Measurements from ENCODE around the gene B3GLCT.

Gene B3GLCT

DNA sequence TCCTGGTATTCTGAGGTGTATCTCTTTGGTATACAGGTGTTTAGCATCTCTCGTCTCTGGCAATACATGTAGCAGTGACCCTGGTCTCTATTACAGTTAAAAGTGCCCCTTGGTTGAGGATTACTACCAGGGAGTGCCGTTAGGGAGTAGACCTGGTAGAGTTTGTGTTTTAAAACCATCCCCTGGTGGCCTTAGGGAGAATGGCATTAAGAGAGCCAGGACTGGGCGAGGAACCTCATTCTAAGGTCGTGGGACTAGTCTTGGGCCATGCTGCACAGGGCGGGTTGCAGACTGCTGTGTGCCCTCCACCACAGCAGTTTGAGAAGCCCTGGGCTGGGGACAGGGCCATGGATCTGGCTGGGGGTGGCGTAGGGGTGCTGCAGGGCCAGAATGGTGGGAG, 35.0 kb downstream of the B3GLCT start:
- Histone ChIP-seq H2BK120ac (ENCODE audit: low read depth, low read length) (no peak overlapping the region), H3K79me1 (ENCODE audit: low read depth, low read length) (peaks cover 2% of the 10 kb centered on the region), H4K91ac (ENCODE audit: low read depth, low read length, poor library complexity) (no peak overlapping the region), H2BK15ac (ENCODE audit: low read length) (no peak overlapping the region), H3K4me2 (ENCODE audit: insufficient read depth, low read length, poor library complexity, severe bottlenecking) (no peak overlapping the region), H3K18ac (ENCODE audit: low read length) (no peak overlapping the region), H3K4me3 (ENCODE audit: low read length in 2 of 2) (no peak overlapping the region), H3K27ac (replicated peaks; ENCODE audit: low read length) (no peak overlapping the region), H3K14ac (ENCODE audit: low read length) (no peak overlapping the region), H3K4ac (ENCODE audit: low read length) (no peak overlapping the region), H2BK12ac (ENCODE audit: low read length) (no peak overlapping the region), H3K9me3 (replicated peaks in 1 of 2; ENCODE audit: control insufficient read depth in 2 of 2, insufficient read depth in 1 of 2, low read depth in 1 of 2, low read length in 2 of 2) (no peaks in the 10 kb centered on the region), H2AFZ (ENCODE audit: low read length) (no peak overlapping the region), H3K23ac (ENCODE audit: low read depth, low read length, poor library complexity) (no peak overlapping the region), H2BK5ac (ENCODE audit: low read length) (no peak overlapping the region), H3K36me3 (replicated peaks in 1 of 2; ENCODE audit: control insufficient read depth in 2 of 2, insufficient read depth in 2 of 2, low read length in 2 of 2) (peaks cover 0 to 3% of the 10 kb centered on the region in 2 donors), H3K9ac (ENCODE audit: low read depth, low read length, poor library complexity) (peak overlapping the region; percentile 33), H2AK5ac (ENCODE audit: low read depth, low read length) (peak overlapping the region; percentile 80), H4K8ac (ENCODE audit: low read depth, low read length) (no peak overlapping the region), H3K27me3 (ENCODE audit: control insufficient read depth in 3 of 3, insufficient read depth in 3 of 3, low read depth in 1 of 3, low read length in 3 of 3) (no peaks in the 10 kb centered on the region), H3K4me1 (ENCODE audit: control insufficient read depth in 2 of 2, insufficient read depth in 1 of 2, low read depth in 1 of 2, low read length in 2 of 2) (peaks cover 0 to under 1% of the 10 kb centered on the region in 2 donors)
- WGBS, 2 donors (ENCODE audit: extremely low coverage in 2 of 2, insufficient read length in 2 of 2, insufficient replicate concordance in 1 of 2) = no CpG with 5 or more reads among the region's 6 CpGs
- no peak for DNase-seq (ENCODE audit: low spot score)

DNA sequence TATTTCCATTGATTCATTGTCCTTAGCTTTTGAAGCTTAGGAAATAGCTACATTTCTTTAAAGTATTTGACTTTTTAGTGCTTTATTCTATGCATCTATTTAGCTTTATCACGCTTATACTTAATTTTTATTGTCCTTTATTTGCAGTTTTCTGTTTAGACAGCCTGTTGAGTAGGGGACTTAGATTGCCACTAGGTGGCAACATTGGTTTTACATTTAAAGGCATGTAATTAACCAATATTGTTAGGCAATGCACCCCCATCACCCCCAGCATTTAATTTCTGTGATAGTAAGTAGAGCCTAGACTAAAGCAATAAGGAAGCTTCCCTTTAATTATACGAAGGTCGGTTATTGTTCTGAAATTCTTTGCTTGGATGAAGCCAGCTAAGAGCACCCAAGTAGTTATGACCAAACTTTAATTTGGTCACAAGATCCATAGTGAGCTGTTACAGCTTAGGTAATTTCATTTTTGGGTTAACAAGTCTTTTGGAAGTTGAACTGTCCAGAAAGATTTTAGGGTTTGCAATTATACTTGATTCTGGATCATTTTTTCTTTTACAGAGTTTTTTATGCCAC, 36.5 kb downstream of the B3GLCT start:
- H3K4ac ChIP-seq (ENCODE audit: low read length) = no peak overlapping the region
- no peak overlapping the region for H2BK12ac ChIP-seq (ENCODE audit: low read length)
- H3K4me1 ChIP-seq (ENCODE audit: control insufficient read depth in 2 of 2, insufficient read depth in 1 of 2, low read depth in 1 of 2, low read length in 2 of 2) = peaks cover 0 to 4% of the 10 kb centered on the region in 2 donors
- H4K8ac ChIP-seq (ENCODE audit: low read depth, low read length) = no peak overlapping the region
- H2BK5ac ChIP-seq (ENCODE audit: low read length) = no peak overlapping the region
- no peak overlapping the region for H3K9ac ChIP-seq (ENCODE audit: low read depth, low read length, poor library complexity)
- DNase-seq (ENCODE audit: low spot score) = peak; percentile 12
- no peak overlapping the region for H2AFZ ChIP-seq (ENCODE audit: low read length)
- WGBS, 2 donors (ENCODE audit: extremely low coverage in 2 of 2, insufficient read length in 2 of 2, insufficient replicate concordance in 1 of 2) = no CpG with 5 or more reads among the region's 3 CpGs
- H3K9me3 ChIP-seq (replicated peaks in 1 of 2; ENCODE audit: control insufficient read depth in 2 of 2, insufficient read depth in 1 of 2, low read depth in 1 of 2, low read length in 2 of 2) = peaks cover 0 to 2% of the 10 kb centered on the region in 2 donors
- no peak overlapping the region for H3K4me3 ChIP-seq (ENCODE audit: low read length in 2 of 2)
- H2BK15ac ChIP-seq (ENCODE audit: low read length) = no peak overlapping the region
- H2AK5ac ChIP-seq (ENCODE audit: low read depth, low read length) = no peak overlapping the region
- H3K27me3 ChIP-seq (ENCODE audit: control insufficient read depth in 3 of 3, insufficient read depth in 3 of 3, low read depth in 1 of 3, low read length in 3 of 3) = no peaks in the 10 kb centered on the region
- no peak overlapping the region for H3K27ac ChIP-seq (replicated peaks; ENCODE audit: low read length)
- H3K18ac ChIP-seq (ENCODE audit: low read length) = no peak overlapping the region
- H2BK120ac ChIP-seq (ENCODE audit: low read depth, low read length) = no peak overlapping the region
- H3K36me3 ChIP-seq (replicated peaks in 1 of 2; ENCODE audit: control insufficient read depth in 2 of 2, insufficient read depth in 2 of 2, low read length in 2 of 2) = peaks cover 0 to 3% of the 10 kb centered on the region in 2 donors
- no peak overlapping the region for H3K14ac ChIP-seq (ENCODE audit: low read length)
- no peak overlapping the region for H4K91ac ChIP-seq (ENCODE audit: low read depth, low read length, poor library complexity)
- H3K79me1 ChIP-seq (ENCODE audit: low read depth, low read length) = peaks cover 2% of the 10 kb centered on the region
- no peak overlapping the region for H3K23ac ChIP-seq (ENCODE audit: low read depth, low read length, poor library complexity)
- no peak overlapping the region for H3K4me2 ChIP-seq (ENCODE audit: insufficient read depth, low read length, poor library complexity, severe bottlenecking)

DNA sequence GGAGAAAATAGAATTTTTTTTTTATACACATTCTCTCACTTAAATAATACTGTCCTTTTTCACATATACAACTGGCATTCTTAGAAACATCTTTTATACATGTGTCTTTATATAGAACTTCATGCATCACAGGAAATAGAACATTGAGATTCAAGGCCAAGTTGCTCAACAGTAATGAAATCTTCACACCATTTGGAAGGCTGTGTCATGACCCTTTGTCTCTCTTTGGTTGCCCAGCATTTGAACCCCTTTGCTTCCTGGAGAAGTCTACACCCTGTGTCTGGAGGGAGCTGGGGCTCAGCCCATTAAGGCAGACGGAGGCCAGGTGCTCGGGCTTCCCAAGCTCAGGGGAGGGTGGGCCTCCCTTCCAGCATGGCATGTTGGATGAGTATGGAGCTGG, 41.1 kb downstream of the B3GLCT start:
- no peak overlapping the region for H3K4ac ChIP-seq (ENCODE audit: low read length)
- H3K27ac ChIP-seq (replicated peaks; ENCODE audit: low read length) = no peak overlapping the region
- no peak for DNase-seq (ENCODE audit: low spot score)
- H2AFZ ChIP-seq (ENCODE audit: low read length) = no peak overlapping the region
- H3K14ac ChIP-seq (ENCODE audit: low read length) = no peak overlapping the region
- peaks cover 0 to 2% of the 10 kb centered on the region in 2 donors for H3K9me3 ChIP-seq (replicated peaks in 1 of 2; ENCODE audit: control insufficient read depth in 2 of 2, insufficient read depth in 1 of 2, low read depth in 1 of 2, low read length in 2 of 2)
- no peak overlapping the region for H2BK12ac ChIP-seq (ENCODE audit: low read length)
- H2BK120ac ChIP-seq (ENCODE audit: low read depth, low read length) = no peak overlapping the region
- no peaks in the 10 kb centered on the region for H3K79me1 ChIP-seq (ENCODE audit: low read depth, low read length)
- no peak overlapping the region for H2BK15ac ChIP-seq (ENCODE audit: low read length)
- no peak overlapping the region for H3K9ac ChIP-seq (ENCODE audit: low read depth, low read length, poor library complexity)
- H3K4me3 ChIP-seq (ENCODE audit: low read length in 2 of 2) = no peak overlapping the region
- peak overlapping the region; percentile 81 for H3K18ac ChIP-seq (ENCODE audit: low read length)
- no peak overlapping the region for H3K4me2 ChIP-seq (ENCODE audit: insufficient read depth, low read length, poor library complexity, severe bottlenecking)
- H2AK5ac ChIP-seq (ENCODE audit: low read depth, low read length) = peak overlapping the region; percentile 0
- H4K91ac ChIP-seq (ENCODE audit: low read depth, low read length, poor library complexity) = no peak overlapping the region
- H2BK5ac ChIP-seq (ENCODE audit: low read length) = no peak overlapping the region
- peaks cover 0 to 4% of the 10 kb centered on the region in 2 donors for H3K4me1 ChIP-seq (ENCODE audit: control insufficient read depth in 2 of 2, insufficient read depth in 1 of 2, low read depth in 1 of 2, low read length in 2 of 2)
- no peak overlapping the region for H4K8ac ChIP-seq (ENCODE audit: low read depth, low read length)
- no peak overlapping the region for H3K23ac ChIP-seq (ENCODE audit: low read depth, low read length, poor library complexity)
- WGBS, 2 donors (ENCODE audit: extremely low coverage in 2 of 2, insufficient read length in 2 of 2, insufficient replicate concordance in 1 of 2) = no CpG with 5 or more reads among the region's 2 CpGs
- H3K36me3 ChIP-seq (replicated peaks in 1 of 2; ENCODE audit: control insufficient read depth in 2 of 2, insufficient read depth in 2 of 2, low read length in 2 of 2) = no peaks in the 10 kb centered on the region
- H3K27me3 ChIP-seq (ENCODE audit: control insufficient read depth in 3 of 3, insufficient read depth in 3 of 3, low read depth in 1 of 3, low read length in 3 of 3) = no peaks in the 10 kb centered on the region

DNA sequence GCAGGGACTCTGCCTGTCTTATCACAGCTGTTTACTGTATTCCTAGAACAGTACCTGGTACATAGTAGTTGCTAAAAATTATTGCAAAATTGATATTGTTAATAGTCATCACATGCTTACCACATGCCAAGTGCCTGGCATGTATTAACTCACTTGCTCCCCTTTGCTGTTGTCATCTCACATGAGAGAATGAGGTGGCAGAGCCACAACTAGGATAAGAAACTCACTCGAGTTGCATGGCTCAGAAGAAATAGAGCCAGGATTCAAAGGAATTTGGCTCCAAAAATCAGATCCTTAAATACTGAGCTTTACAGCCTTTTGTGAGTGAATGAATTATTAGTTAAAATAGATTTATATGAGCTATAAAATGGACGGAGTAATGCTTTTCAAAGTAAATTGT, 42.6 kb downstream of the B3GLCT start:
- Histone ChIP-seq H3K4me3 (ENCODE audit: low read length in 2 of 2) (no peak overlapping the region), H3K27me3 (ENCODE audit: control insufficient read depth in 3 of 3, insufficient read depth in 3 of 3, low read depth in 1 of 3, low read length in 3 of 3) (no peaks in the 10 kb centered on the region)
- no CpG with 5 or more reads among the region's 2 CpGs for WGBS, 2 donors (ENCODE audit: extremely low coverage in 2 of 2, insufficient read length in 2 of 2, insufficient replicate concordance in 1 of 2)

More for the DNA sequence above, 42.6 kb downstream of the B3GLCT start:
- no peak overlapping the region for H3K4me2 ChIP-seq (ENCODE audit: insufficient read depth, low read length, poor library complexity, severe bottlenecking)
- H3K79me1 ChIP-seq (ENCODE audit: low read depth, low read length) = no peaks in the 10 kb centered on the region
- H2BK15ac ChIP-seq (ENCODE audit: low read length) = no peak overlapping the region
- no peak overlapping the region for H2AK5ac ChIP-seq (ENCODE audit: low read depth, low read length)
- H2BK5ac ChIP-seq (ENCODE audit: low read length) = no peak overlapping the region
- no peak overlapping the region for H4K91ac ChIP-seq (ENCODE audit: low read depth, low read length, poor library complexity)
- H2AFZ ChIP-seq (ENCODE audit: low read length) = no peak overlapping the region
- H3K27ac ChIP-seq (replicated peaks; ENCODE audit: low read length) = no peak overlapping the region
- no peak overlapping the region for H2BK120ac ChIP-seq (ENCODE audit: low read depth, low read length)
- H3K9ac ChIP-seq (ENCODE audit: low read depth, low read length, poor library complexity) = no peak overlapping the region
- H3K4me1 ChIP-seq (ENCODE audit: control insufficient read depth in 2 of 2, insufficient read depth in 1 of 2, low read depth in 1 of 2, low read length in 2 of 2) = peaks cover 0 to 4% of the 10 kb centered on the region in 2 donors
- H2BK12ac ChIP-seq (ENCODE audit: low read length) = no peak overlapping the region
- peaks cover 0 to under 1% of the 10 kb centered on the region in 2 donors for H3K36me3 ChIP-seq (replicated peaks in 1 of 2; ENCODE audit: control insufficient read depth in 2 of 2, insufficient read depth in 2 of 2, low read length in 2 of 2)
- H3K14ac ChIP-seq (ENCODE audit: low read length) = no peak overlapping the region
- H3K4ac ChIP-seq (ENCODE audit: low read length) = no peak overlapping the region
- no peak overlapping the region for H3K18ac ChIP-seq (ENCODE audit: low read length)
- peaks cover 2 to 3% of the 10 kb centered on the region in 2 donors for H3K9me3 ChIP-seq (replicated peaks in 1 of 2; ENCODE audit: control insufficient read depth in 2 of 2, insufficient read depth in 1 of 2, low read depth in 1 of 2, low read length in 2 of 2)
- DNase-seq (ENCODE audit: low spot score) = no peak
- no peak overlapping the region for H4K8ac ChIP-seq (ENCODE audit: low read depth, low read length)
- H3K23ac ChIP-seq (ENCODE audit: low read depth, low read length, poor library complexity) = no peak overlapping the region

Data from neuronal stem cell (in vitro differentiated cells).